ENCODE measurements around the gene ARHGAP42.

GRCh38 chr11:101008961-101009689 lies 322.0 kb downstream of the ARHGAP42 start:
- TF ChIP-seq CTCF (IDR thresholded peaks at IDR 0.05) (no peak), POLR2A (IDR thresholded peaks at IDR 0.05) (no peak)
